ENCODE results near the gene RMDN2.

DNA sequence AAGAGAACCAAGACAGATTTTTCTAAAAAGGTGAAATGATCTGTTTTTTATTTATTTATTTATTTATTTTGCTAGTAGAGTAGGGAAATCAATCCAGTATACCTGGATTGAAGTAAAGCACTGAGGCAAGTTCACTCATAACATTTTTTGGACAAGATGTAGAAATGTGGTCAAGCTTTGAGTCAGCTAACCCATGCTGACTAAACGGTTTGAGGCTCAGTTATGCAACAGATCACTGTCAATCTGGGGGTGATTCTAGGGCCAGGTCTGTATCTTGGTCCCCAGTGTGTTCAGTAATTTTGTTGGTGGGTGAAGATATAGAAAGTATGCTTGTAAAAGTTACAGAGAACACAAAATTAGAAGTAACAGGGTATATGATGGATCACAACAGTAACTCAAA lies 60.2 kb downstream of the RMDN2 start:
- TF ChIP-seq, protein P1, sequence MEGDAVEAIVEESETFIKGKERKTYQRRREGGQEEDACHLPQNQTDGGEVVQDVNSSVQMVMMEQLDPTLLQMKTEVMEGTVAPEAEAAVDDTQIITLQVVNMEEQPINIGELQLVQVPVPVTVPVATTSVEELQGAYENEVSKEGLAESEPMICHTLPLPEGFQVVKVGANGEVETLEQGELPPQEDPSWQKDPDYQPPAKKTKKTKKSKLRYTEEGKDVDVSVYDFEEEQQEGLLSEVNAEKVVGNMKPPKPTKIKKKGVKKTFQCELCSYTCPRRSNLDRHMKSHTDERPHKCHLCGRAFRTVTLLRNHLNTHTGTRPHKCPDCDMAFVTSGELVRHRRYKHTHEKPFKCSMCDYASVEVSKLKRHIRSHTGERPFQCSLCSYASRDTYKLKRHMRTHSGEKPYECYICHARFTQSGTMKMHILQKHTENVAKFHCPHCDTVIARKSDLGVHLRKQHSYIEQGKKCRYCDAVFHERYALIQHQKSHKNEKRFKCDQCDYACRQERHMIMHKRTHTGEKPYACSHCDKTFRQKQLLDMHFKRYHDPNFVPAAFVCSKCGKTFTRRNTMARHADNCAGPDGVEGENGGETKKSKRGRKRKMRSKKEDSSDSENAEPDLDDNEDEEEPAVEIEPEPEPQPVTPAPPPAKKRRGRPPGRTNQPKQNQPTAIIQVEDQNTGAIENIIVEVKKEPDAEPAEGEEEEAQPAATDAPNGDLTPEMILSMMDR (IDR thresholded peaks at IDR 0.05) = no peak
- no peak for TF ChIP-seq POLR2A (IDR thresholded peaks at IDR 0.05)
- no peak for TF ChIP-seq POLR2AphosphoS5 (IDR thresholded peaks at IDR 0.05)

Data from breast epithelium (tissue), 3 donors.